NCI-H146 (cell line): ENCODE results near the gene CAMTA1.

Experiments used
- DNase-seq: peaks from one replicate; lab custom pipeline; 2025; lab: John Stamatoyannopoulos, UW

Gene CAMTA1

GRCh38 chr1:7636795-7637526, 851.7 kb downstream of the CAMTA1 start:
- DNase-seq, result no peak

- DNase-seq, result no peak
Measured at GRCh38 chr1:7638078-7638477, 852.8 kb downstream of the CAMTA1 start.

GRCh38 chr1:7639435-7640131, 854.3 kb downstream of the CAMTA1 start:
- no peak for DNase-seq

GRCh38 chr1:7640350-7640749, 855.1 kb downstream of the CAMTA1 start:
- no peak for DNase-seq

GRCh38 chr1:7640920-7641585, 855.8 kb downstream of the CAMTA1 start:
- DNase-seq, result no peak

GRCh38 chr1:7641587-7642417, 856.5 kb downstream of the CAMTA1 start:
- DNase-seq, result no peak

- DNase-seq, result no peak
Measured at GRCh38 chr1:7642418-7642704, 857.1 kb downstream of the CAMTA1 start.

GRCh38 chr1:7642781-7643529, 857.7 kb downstream of the CAMTA1 start:
- DNase-seq, result peak; percentile 16

GRCh38 chr1:7643530-7643929, 858.3 kb downstream of the CAMTA1 start:
- DNase-seq, result no peak

- no peak for DNase-seq
Measured at GRCh38 chr1:7644086-7644485, 858.8 kb downstream of the CAMTA1 start.

GRCh38 chr1:7644961-7645750, 859.9 kb downstream of the CAMTA1 start:
- peak; percentile 94 for DNase-seq

- no peak for DNase-seq
Measured at GRCh38 chr1:7645751-7646048, 860.4 kb downstream of the CAMTA1 start.

GRCh38 chr1:7646164-7646563, 860.9 kb downstream of the CAMTA1 start:
- DNase-seq, result no peak

- peak; percentile 53 for DNase-seq
Measured at GRCh38 chr1:7646981-7647901, 862.0 kb downstream of the CAMTA1 start.

GRCh38 chr1:7648761-7649384, 863.6 kb downstream of the CAMTA1 start:
- DNase-seq, result no peak

GRCh38 chr1:7650801-7651200, 865.5 kb downstream of the CAMTA1 start:
- peak; percentile 74 for DNase-seq

GRCh38 chr1:7651203-7651602, 865.9 kb downstream of the CAMTA1 start:
- peak; percentile 84 for DNase-seq

GRCh38 chr1:7652061-7652460, 866.8 kb downstream of the CAMTA1 start:
- DNase-seq, result no peak

GRCh38 chr1:7652515-7653098, 867.4 kb downstream of the CAMTA1 start:
- DNase-seq, result no peak
